SK-N-SH treated with all-trans-retinoic acid at 6 μM for 48 hours (cell line): ENCODE data around the gene RARRES1.

Source experiments
- ATAC-seq: fragments of 200-7000 bp; cut with Tn5 transposase; 3 replicates; pipeline ENCODE4 v1.9.1; 2020; ENCODE audit warnings: mild to moderate bottlenecking, moderate library complexity
- ARNTL ChIP-seq: fragments of 450-650 bp; formaldehyde crosslinking; IDR thresholded peaks from 2 replicates; pipeline ENCODE4 v1.5.0; 2020; ENCODE audit warnings: low read depth, mild to moderate bottlenecking, moderate library complexity, borderline replicate concordance
- BACH2 ChIP-seq: fragments of 250-450 bp; sonication (Bioruptor Pico); IDR thresholded peaks from 2 replicates; pipeline ENCODE4 v1.9.0; 2021; ENCODE audit warnings: mild to moderate bottlenecking, borderline replicate concordance
- CSDC2 ChIP-seq: fragments of 250-450 bp; sonication (Bioruptor Pico); IDR thresholded peaks from 2 replicates; pipeline ENCODE4 v1.5.0; 2020; ENCODE audit warnings: mild to moderate bottlenecking, moderate library complexity
- CSRNP3 ChIP-seq: fragments of 250-450 bp; sonication (Bioruptor Pico); IDR thresholded peaks from 2 replicates; pipeline ENCODE4 v1.5.1; 2021; ENCODE audit warnings: mild to moderate bottlenecking, moderate library complexity
- ESRRG ChIP-seq: fragments of 250-450 bp; sonication (Bioruptor Pico); IDR thresholded peaks from 2 replicates; pipeline ENCODE4 v1.6.1; 2021; ENCODE audit warnings: mild to moderate bottlenecking
- GLIS3 ChIP-seq: fragments of 250-450 bp; sonication (Bioruptor Pico); IDR thresholded peaks from 2 replicates; pipeline ENCODE4 v1.5.0; 2020; ENCODE audit warnings: mild to moderate bottlenecking, moderate library complexity
- ISL1 ChIP-seq: fragments of 250-450 bp; sonication (Bioruptor Pico); IDR thresholded peaks from 2 replicates; pipeline ENCODE4 v2.1.2; 2022; ENCODE audit warnings: mild to moderate bottlenecking, moderate library complexity
- OSR1 ChIP-seq: fragments of 250-450 bp; sonication (Bioruptor Pico); IDR thresholded peaks from 2 replicates; pipeline ENCODE4 v1.8.0; 2022; ENCODE audit warnings: moderate library complexity, mild to moderate bottlenecking, inconsistent platforms
- PATZ1 ChIP-seq: fragments of 250-450 bp; sonication (Bioruptor Pico); IDR thresholded peaks from 2 replicates; pipeline ENCODE4 v1.8.0; 2020; ENCODE audit warnings: mild to moderate bottlenecking, moderate library complexity, borderline replicate concordance
- POU6F1 ChIP-seq: fragments of 250-450 bp; sonication (Bioruptor Pico); IDR thresholded peaks from 2 replicates; pipeline ENCODE4 v1.8.0; 2021; ENCODE audit warnings: low read depth, mild to moderate bottlenecking, moderate library complexity, borderline replicate concordance
- PPARA ChIP-seq: fragments of 250-450 bp; sonication (Bioruptor Pico); IDR thresholded peaks from 2 replicates; pipeline ENCODE4 v1.5.0; 2020; ENCODE audit warnings: mild to moderate bottlenecking, borderline replicate concordance
- RARB ChIP-seq: fragments of 250-450 bp; sonication (Bioruptor Pico); IDR thresholded peaks from 2 replicates; pipeline ENCODE4 v1.8.0; 2021; ENCODE audit warnings: mild to moderate bottlenecking, moderate library complexity
- SNAI2 ChIP-seq: fragments of 250-450 bp; sonication (Bioruptor Pico); IDR thresholded peaks from 2 replicates; pipeline ENCODE4 v1.5.0; 2020; ENCODE audit warnings: mild to moderate bottlenecking, moderate library complexity
- TCF4 ChIP-seq: fragments of 250-450 bp; sonication (Bioruptor Pico); IDR thresholded peaks from 2 replicates; pipeline ENCODE4 v1.8.0; 2021; ENCODE audit warnings: mild to moderate bottlenecking, moderate library complexity, borderline replicate concordance
- TOX ChIP-seq: fragments of 250-450 bp; sonication (Bioruptor Pico); IDR thresholded peaks from 2 replicates; pipeline ENCODE4 v1.8.0; 2021; ENCODE audit warnings: mild to moderate bottlenecking, moderate library complexity, borderline replicate concordance
- TSHZ2 ChIP-seq: fragments of 250-450 bp; sonication (Bioruptor Pico); IDR thresholded peaks from 2 replicates; pipeline ENCODE4 v1.5.0; 2020; ENCODE audit warnings: mild to moderate bottlenecking, moderate library complexity
- ZC3H10 ChIP-seq: fragments of 250-450 bp; sonication (Bioruptor Pico); IDR thresholded peaks from 2 replicates; pipeline ENCODE4 v1.5.1; 2021; ENCODE audit warnings: mild to moderate bottlenecking, moderate library complexity
- ZFP3 ChIP-seq: fragments of 250-450 bp; sonication (Bioruptor Pico); IDR thresholded peaks from 2 replicates; pipeline ENCODE4 v1.5.0; 2020; ENCODE audit warnings: mild to moderate bottlenecking, moderate library complexity
- ZFP30 ChIP-seq: fragments of 450-650 bp; formaldehyde crosslinking; IDR thresholded peaks from 2 replicates; pipeline ENCODE4 v1.5.0; 2022; ENCODE audit warnings: mild to moderate bottlenecking, moderate library complexity
- ZNF565 ChIP-seq: fragments of 450-650 bp; formaldehyde crosslinking; conservative IDR thresholded peaks from 2 replicates; pipeline ENCODE4 v1.5.0; 2020; ENCODE audit warnings: low read depth, mild to moderate bottlenecking, moderate library complexity
- ZNF70 ChIP-seq: fragments of 450-650 bp; formaldehyde crosslinking; IDR thresholded peaks from 2 replicates; pipeline ENCODE4 v1.5.0; 2020; ENCODE audit warnings: mild to moderate bottlenecking, moderate library complexity
- ZNF8 ChIP-seq: fragments of 450-650 bp; formaldehyde crosslinking; IDR thresholded peaks from 2 replicates; pipeline ENCODE4 v1.5.0; 2020; ENCODE audit warnings: mild to moderate bottlenecking, moderate library complexity

The RARRES1 gene

GRCh38 chr3:158771982-158772381 is 39.7 kb upstream of the RARRES1 start:
- TF ChIP-seq ZC3H10 (CRISPR knock-in tag) (no peak), GLIS3 (CRISPR knock-in tag) (no peak), ARNTL (no peak), CSRNP3 (CRISPR knock-in tag) (no peak), ESRRG (CRISPR knock-in tag) (no peak), ZNF70 (no peak), ZNF8 (CRISPR knock-in tag) (no peak), TSHZ2 (no peak), BACH2 (CRISPR knock-in tag) (no peak), SNAI2 (CRISPR knock-in tag) (no peak), CSDC2 (CRISPR knock-in tag) (no peak), TOX (CRISPR knock-in tag) (no peak), ZFP3 (no peak), PATZ1 (CRISPR knock-in tag) (no peak), TCF4 (CRISPR knock-in tag) (no peak), ZFP30 (CRISPR knock-in tag) (no peak), POU6F1 (CRISPR knock-in tag) (no peak), RARB (CRISPR knock-in tag) (no peak), PPARA (CRISPR knock-in tag) (no peak)
- TF ChIP-seq, all 23 proteins: peak for 0
- ATAC-seq = no peak

GRCh38 chr3:158771577-158771976 is 39.3 kb upstream of the RARRES1 start:
- ATAC-seq = no peak
- TF ChIP-seq PATZ1 (CRISPR knock-in tag) = no peak
- no peak for TF ChIP-seq TOX (CRISPR knock-in tag)
- no peak for TF ChIP-seq GLIS3 (CRISPR knock-in tag)
- no peak for TF ChIP-seq PPARA (CRISPR knock-in tag)
- TF ChIP-seq ZFP3 = no peak
- no peak for TF ChIP-seq ZNF565 (CRISPR knock-in tag)
- TF ChIP-seq POU6F1 (CRISPR knock-in tag) = no peak
- no peak for TF ChIP-seq ZNF8 (CRISPR knock-in tag)
- TF ChIP-seq TSHZ2 = no peak
- TF ChIP-seq RARB (CRISPR knock-in tag) = no peak
- no peak for TF ChIP-seq ZFP30 (CRISPR knock-in tag)
- no peak for TF ChIP-seq CSDC2 (CRISPR knock-in tag)
- TF ChIP-seq ZNF70 = no peak
- no peak for TF ChIP-seq TCF4 (CRISPR knock-in tag)
- no peak for TF ChIP-seq ARNTL
- TF ChIP-seq ISL1 (CRISPR knock-in tag) = no peak
- no peak for TF ChIP-seq CSRNP3 (CRISPR knock-in tag)
- no peak for TF ChIP-seq OSR1 (CRISPR knock-in tag)
